Measurements from ENCODE around the gene VPS29. TPM values are rescaled to one million over a fixed set of nuclear protein-coding genes. Genes with fewer than 3 reads are reported as not detected.
A peak's percentile ranks its signal among the peaks of the same experiment; 100 is the strongest.

Gene VPS29
- total RNA-seq, 1 experiment from 2014 or later: 95.7 TPM

- Histone ChIP-seq H2AFZ (ENCODE audit: low read depth, low read length, poor library complexity, severe bottlenecking) (no peak overlapping the region), H3K4me1 (ENCODE audit: control insufficient read depth in 1 of 2, insufficient read depth in 2 of 2, low read length in 2 of 2) (peaks cover 11 to 23% of the 10 kb centered on the region in 2 experiments), H3K9me2 (ENCODE audit: insufficient read depth) (no peaks in the 10 kb centered on the region; the same call in 1 of the 2 replicates), H3K4me3 (replicated peaks in 1 of 2; ENCODE audit: low read depth in 1 of 2, low read length in 2 of 2) (peak overlapping the region; percentile 91 to 94), H3K79me2 (ENCODE audit: insufficient read depth, low read length) (peaks cover 53% of the 10 kb centered on the region), H3K36me3 (ENCODE audit: control insufficient read depth in 1 of 2, insufficient read depth in 2 of 2, low read length in 2 of 2) (peaks cover under 1 to 6% of the 10 kb centered on the region in 2 experiments; a peak in 2 of 4 replicates), H3K27me3 (ENCODE audit: insufficient read depth, low read length) (no peaks in the 10 kb centered on the region), H3K27ac (ENCODE audit: low read depth, low read length) (peak overlapping the region; percentile 85), H4K20me1 (ENCODE audit: insufficient read depth) (peaks cover 5% of the 10 kb centered on the region; the same call in 1 of the 2 replicates), H3K4me2 (ENCODE audit: low read length) (peak overlapping the region; percentile 71), H3K9ac (ENCODE audit: low read length) (peak overlapping the region; percentile 91), H3K9me3 (ENCODE audit: control insufficient read depth in 1 of 2, insufficient read depth in 1 of 2, low read depth in 1 of 2, low read length in 2 of 2) (no peaks in the 10 kb centered on the region)
- BruUV-seq (replicated peaks): TSS peak; percentile 62
- no peak for DNase-seq (ENCODE audit: low read depth, low spot score)
- ChIA-PET POLR2A (interaction anchor here (1.0 to 2.8 kb wide), 2 partner anchors 12 to 33 kb away, joined by 3 to 13 read pairs; partner anchors contain the start of genes FAM216A and GPN3), RAD21 (ENCODE audit: low non-redundant PET in 1 of 2, low total read pairs in 2 of 2, uncharacterized antibody in 2 of 2, unreplicated experiment in 2 of 2) (no interaction called here), CTCF (interaction anchor here (0.7 to 1.2 kb wide), 2 partner anchors 33 to 101 kb away, joined by 3 read pairs; partner anchors contain the start of genes FAM216A and GPN3)
- intact Hi-C loops (cut with micrococcal nuclease): no loop called here
- peak; percentile 47 for ATAC-seq
- no peak for TF ChIP-seq ELF1 (IDR thresholded peaks at IDR 0.05; ENCODE audit: borderline replicate concordance, low read depth)
- TF ChIP-seq, protein P1, sequence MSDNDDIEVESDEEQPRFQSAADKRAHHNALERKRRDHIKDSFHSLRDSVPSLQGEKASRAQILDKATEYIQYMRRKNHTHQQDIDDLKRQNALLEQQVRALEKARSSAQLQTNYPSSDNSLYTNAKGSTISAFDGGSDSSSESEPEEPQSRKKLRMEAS (IDR thresholded peaks at IDR 0.05): no peak
- TF ChIP-seq EZH2phosphoT487 (IDR thresholded peaks at IDR 0.05; ENCODE audit: borderline replicate concordance): no peak
- no peak for TF ChIP-seq FOSL1 (IDR thresholded peaks at IDR 0.05; ENCODE audit: low read depth)
- no peak for TF ChIP-seq EGR1 (IDR thresholded peaks at IDR 0.05; ENCODE audit: low read depth)
- no peak for TF ChIP-seq ZFX (IDR thresholded peaks at IDR 0.05)
- TF ChIP-seq POLR2A (IDR thresholded peaks at IDR 0.05; ENCODE audit: borderline replicate concordance, extremely low read depth, insufficient read depth, insufficient read length): no peak
- TF ChIP-seq SIN3A (IDR thresholded peaks at IDR 0.05; ENCODE audit: low read depth): no peak
- no peak for TF ChIP-seq TCF7L2 (IDR thresholded peaks at IDR 0.05; ENCODE audit: borderline replicate concordance, extremely low read depth, insufficient read depth, insufficient read length)
- TF ChIP-seq ZNF274 (IDR thresholded peaks at IDR 0.05; ENCODE audit: low read depth, low read length): no peak
- no peak for TF ChIP-seq POLR2AphosphoS5 (IDR thresholded peaks at IDR 0.05; ENCODE audit: low read depth, low read length)
- TF ChIP-seq CBX3 (IDR thresholded peaks at IDR 0.05; ENCODE audit: low read depth): no peak
- no peak for TF ChIP-seq EZH2 (IDR thresholded peaks at IDR 0.05)
Observed at GRCh38 chr12:110501399-110501751, 536 bp downstream of the VPS29 start.

Measured in HCT116 (cell line).